NT2/D1 (cell line): Measurements from ENCODE around the gene ANKRD16.
"Not testable (repeated sequence)": the region's sequence is repeated elsewhere in the genome, so short reads cannot be mapped to it uniquely, and the experiment has no call there.

ENCODE experiments used
- DNase-seq: peaks from one replicate; pipeline ENCODE4 v3.0.0-alpha.2; 2011; ENCODE audit warnings: low read depth, low spot score
- H3K27me3 ChIP-seq: 2 replicates; pipeline ENCODE4 v1.6.0; 2011; ENCODE audit warnings: mild to moderate bottlenecking; ENCODE audit not compliant: insufficient read length, insufficient read depth
- H3K36me3 ChIP-seq: 2 replicates; pipeline ENCODE4 v1.6.1; 2011; ENCODE audit warnings: mild to moderate bottlenecking, low read length, mixed read lengths; ENCODE audit not compliant: insufficient read depth, insufficient read length
- H3K4me1 ChIP-seq: 2 replicates; pipeline ENCODE4 v1.5.1; 2011; ENCODE audit not compliant: insufficient read depth, insufficient read length
- H3K4me3 ChIP-seq: 2 replicates; pipeline ENCODE4 v1.5.1; 2011; ENCODE audit warnings: low read depth; ENCODE audit not compliant: insufficient read length
- H3K9ac ChIP-seq: 2 replicates; pipeline ENCODE4 v1.6.0; 2011; ENCODE audit warnings: low read depth; ENCODE audit not compliant: insufficient read length
- H3K9me3 ChIP-seq: 2 replicates; pipeline ENCODE4 v1.5.1; 2011; ENCODE audit warnings: mild to moderate bottlenecking, low read length; ENCODE audit not compliant: insufficient read depth
- SUZ12 ChIP-seq: IDR thresholded peaks from 2 replicates; pipeline ENCODE4 v1.6.1; 2011; ENCODE audit not compliant: insufficient read length, insufficient read depth; ENCODE audit errors: extremely low read depth
- YY1 ChIP-seq: IDR thresholded peaks from 2 replicates; pipeline ENCODE4 v1.6.1; 2011; ENCODE audit not compliant: insufficient read length, insufficient read depth
- ZNF274 ChIP-seq: IDR thresholded peaks from 2 replicates; pipeline ENCODE4 v1.6.1; 2011; ENCODE audit warnings: mild to moderate bottlenecking, low read depth, low read length

ANKRD16 gene

DNA sequence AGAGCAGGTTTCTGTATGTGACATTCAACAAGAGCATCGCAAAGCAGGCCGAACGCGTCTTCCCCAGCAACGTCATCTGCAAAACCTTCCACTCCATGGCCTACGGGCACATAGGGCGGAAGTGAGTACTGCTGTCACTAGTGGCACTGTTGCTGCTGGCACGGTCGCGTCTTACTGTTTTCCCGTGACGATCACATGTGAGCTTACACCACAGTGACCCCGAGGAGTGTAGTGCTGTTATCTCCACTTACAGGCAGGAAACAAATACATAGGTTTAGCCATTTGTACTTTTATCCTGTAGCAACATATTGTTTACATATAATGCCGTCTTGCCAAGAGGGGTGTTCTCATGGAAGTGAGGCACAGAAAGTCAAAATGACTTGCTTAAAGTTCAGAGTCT is 25.8 kb upstream of the ANKRD16 start:
- no peak for TF ChIP-seq YY1
- TF ChIP-seq ZNF274 = no peak
- no peak for TF ChIP-seq SUZ12
- H3K36me3 ChIP-seq = peaks cover 89% of the 10 kb centered on the region
- no peak for DNase-seq
- H3K4me1 ChIP-seq = no peaks in the 10 kb centered on the region
- H3K9ac ChIP-seq = no peak overlapping the region
- no peaks in the 10 kb centered on the region for H3K27me3 ChIP-seq
- H3K9me3 ChIP-seq = no peaks in the 10 kb centered on the region
- no peak overlapping the region for H3K4me3 ChIP-seq

DNA sequence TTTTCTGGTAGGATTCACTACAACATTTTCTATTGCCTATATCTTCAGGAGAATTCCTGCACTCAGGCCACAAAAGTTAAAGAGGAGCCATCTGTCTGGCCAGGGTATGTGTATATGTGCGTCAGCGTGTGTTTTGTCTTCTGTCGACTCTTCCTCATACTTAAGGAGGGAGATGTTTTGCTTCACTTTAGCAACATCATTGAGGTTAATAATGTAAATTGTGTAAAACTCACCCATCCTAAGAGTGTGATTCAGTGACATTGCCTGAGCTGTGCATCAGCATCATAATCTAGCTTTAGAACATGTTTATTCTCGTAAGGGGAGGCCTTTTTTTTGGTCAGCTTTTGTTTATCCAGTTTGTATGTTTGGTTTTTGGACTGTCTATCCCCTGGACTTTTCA is 24.0 kb upstream of the ANKRD16 start:
- TF ChIP-seq SUZ12 (no peak), YY1 (no peak), ZNF274 (no peak)
- no peaks in the 10 kb centered on the region for H3K27me3 ChIP-seq
- no peaks in the 10 kb centered on the region for H3K4me1 ChIP-seq
- H3K36me3 ChIP-seq = peaks cover 94% of the 10 kb centered on the region
- no peak for DNase-seq
- no peak overlapping the region for H3K4me3 ChIP-seq
- H3K9me3 ChIP-seq = no peaks in the 10 kb centered on the region
- H3K9ac ChIP-seq = no peak overlapping the region

DNA sequence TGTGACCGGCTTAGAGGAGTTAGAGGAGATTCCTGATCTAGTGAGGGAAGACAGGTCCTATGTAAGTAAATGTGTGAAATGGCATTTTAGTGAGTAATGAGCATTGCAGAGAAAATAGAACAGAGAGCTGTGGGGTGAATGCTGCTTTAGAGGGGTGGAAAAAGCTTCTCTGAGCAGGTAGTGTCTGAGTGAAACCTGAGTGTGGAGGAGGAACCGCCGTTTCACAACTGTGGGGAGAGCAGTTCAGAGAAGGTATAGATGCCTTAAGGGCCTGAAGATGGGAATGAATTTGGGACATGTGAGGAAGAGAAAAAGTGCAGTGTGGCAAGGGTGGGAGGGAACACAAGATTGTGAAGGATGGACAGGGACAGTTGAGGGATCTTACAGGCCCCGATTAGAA is 22.0 kb upstream of the ANKRD16 start:
- Histone ChIP-seq H3K4me3 (no peak overlapping the region), H3K27me3 (no peaks in the 10 kb centered on the region), H3K36me3 (peaks cover 78% of the 10 kb centered on the region), H3K4me1 (no peaks in the 10 kb centered on the region), H3K9ac (no peak overlapping the region), H3K9me3 (no peaks in the 10 kb centered on the region)
- DNase-seq = no peak
- no peak for TF ChIP-seq SUZ12
- TF ChIP-seq ZNF274 = no peak
- TF ChIP-seq YY1 = no peak

DNA sequence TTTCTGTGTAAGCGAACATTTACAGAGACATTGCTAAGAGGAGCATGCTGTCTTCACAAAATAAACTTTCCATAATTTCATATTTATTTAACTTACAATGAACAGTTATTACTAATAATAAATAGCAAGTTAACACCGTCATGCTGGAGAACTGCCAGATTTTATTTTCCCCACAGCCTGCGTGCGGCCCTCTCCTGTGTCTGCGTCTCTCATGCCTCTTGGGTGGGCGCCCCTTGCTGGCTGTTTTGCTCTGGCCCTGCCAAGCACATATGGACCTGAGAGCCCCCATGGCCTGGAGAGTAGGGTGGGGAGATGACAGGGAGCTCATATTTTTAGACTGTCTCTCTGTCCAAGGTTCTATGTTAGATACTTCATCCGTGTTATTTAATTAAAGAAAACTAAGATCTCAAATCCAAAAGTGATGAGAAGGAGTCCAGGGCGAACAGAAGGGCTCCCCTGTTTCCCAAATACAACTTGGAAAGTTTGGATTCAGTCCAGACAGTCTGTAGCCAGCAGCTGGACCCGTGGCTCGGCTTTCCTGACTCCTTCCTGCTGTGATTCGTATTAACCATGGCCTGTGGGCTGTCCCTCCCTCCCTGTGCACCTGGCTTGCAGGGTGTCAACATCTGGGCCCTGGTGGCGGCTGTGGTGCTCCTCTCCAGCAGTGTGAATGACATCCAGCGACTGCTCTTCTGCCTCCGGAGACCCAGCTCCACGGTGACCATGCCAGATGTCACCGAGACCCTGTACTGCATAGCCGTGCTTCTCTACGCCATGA is 20.8 kb upstream of the ANKRD16 start:
- Histone ChIP-seq H3K4me3 (no peak overlapping the region), H3K36me3 (peaks cover 79% of the 10 kb centered on the region), H3K4me1 (no peaks in the 10 kb centered on the region), H3K9me3 (no peaks in the 10 kb centered on the region), H3K9ac (no peak overlapping the region), H3K27me3 (no peaks in the 10 kb centered on the region)
- no peak for DNase-seq
- TF ChIP-seq ZNF274 = no peak
- TF ChIP-seq SUZ12 = no peak
- no peak for TF ChIP-seq YY1

DNA sequence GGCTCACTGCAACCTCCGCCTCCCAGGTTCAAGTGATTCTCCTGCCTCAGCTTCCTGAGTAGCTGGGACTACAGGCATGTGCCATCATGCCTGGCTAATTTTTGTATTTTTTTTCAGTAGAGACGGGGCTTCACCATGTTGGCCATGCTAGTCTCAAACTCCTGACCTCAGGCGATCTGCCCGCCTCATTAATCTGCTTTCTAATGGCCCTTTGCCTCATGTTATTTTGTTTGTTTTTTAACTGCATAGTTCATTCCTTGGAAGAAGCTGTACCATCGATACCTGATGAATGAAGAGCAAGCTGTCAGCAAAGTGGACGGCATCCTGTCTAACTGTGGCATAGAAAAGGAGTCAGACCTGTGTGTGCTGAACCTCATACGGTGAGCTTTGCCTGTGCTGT is 19.0 kb upstream of the ANKRD16 start:
- peaks cover 67% of the 10 kb centered on the region for H3K36me3 ChIP-seq
- not testable (repeated sequence) for H3K9me3 ChIP-seq, H3K4me3 ChIP-seq, H3K4me1 ChIP-seq, H3K9ac ChIP-seq, H3K27me3 ChIP-seq, DNase-seq

DNA sequence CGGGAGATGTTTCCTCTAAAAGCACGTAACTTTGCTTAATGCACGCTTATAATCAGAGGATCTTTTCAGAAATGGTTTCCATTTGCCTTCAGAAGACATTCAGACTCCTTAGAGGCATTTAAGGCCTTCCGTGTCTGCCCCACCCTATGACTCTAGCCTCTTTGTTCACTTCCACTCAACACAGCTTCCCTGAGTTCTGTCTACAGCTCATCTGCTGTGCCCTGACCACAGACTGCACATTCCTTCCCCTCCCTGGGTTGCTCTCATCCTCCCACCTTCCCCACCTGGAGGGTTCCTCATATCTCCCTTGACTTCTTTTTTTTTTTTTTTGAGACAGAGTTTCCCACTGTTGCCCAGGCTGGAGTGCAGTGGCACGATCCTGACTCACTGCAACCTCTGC is 17.0 kb upstream of the ANKRD16 start:
- H3K36me3 ChIP-seq = peaks cover 52% of the 10 kb centered on the region
- DNase-seq = no peak
- H3K9me3 ChIP-seq = no peaks in the 10 kb centered on the region
- no peaks in the 10 kb centered on the region for H3K4me1 ChIP-seq
- no peaks in the 10 kb centered on the region for H3K27me3 ChIP-seq
- no peak overlapping the region for H3K9ac ChIP-seq
- TF ChIP-seq YY1 (no peak), SUZ12 (no peak), ZNF274 (no peak)
- no peak overlapping the region for H3K4me3 ChIP-seq

DNA sequence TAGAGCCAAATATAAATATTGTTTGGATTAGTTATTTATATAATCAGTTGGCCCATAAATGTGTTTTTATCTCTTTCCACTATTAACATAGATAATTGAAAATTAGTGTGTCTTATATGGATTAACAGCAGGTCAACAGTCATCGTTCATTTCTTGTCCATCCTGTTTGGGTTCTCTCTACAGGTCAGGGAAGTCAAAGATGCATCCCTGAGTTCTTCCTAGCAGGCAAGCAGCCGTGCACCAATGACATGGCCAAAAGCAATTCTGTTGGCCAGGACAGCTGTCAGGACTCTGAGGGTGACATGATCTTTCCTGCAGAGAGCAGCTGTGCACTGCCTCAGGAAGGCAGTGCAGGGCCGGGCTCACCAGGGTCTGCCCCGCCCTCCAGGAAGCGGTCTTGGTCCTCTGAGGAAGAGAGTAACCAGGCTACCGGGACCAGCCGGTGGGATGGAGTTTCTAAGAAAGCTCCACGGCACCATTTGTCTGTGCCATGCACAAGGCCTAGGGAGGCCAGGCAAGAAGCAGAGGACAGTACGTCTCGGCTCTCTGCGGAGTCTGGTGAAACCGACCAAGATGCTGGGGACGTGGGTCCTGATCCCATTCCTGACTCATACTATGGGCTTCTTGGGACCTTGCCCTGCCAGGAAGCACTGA is 16.3 kb upstream of the ANKRD16 start:
- no peak overlapping the region for H3K4me3 ChIP-seq
- TF ChIP-seq SUZ12 (no peak), ZNF274 (no peak), YY1 (no peak)
- DNase-seq = no peak
- no peak overlapping the region for H3K9ac ChIP-seq
- H3K9me3 ChIP-seq = no peaks in the 10 kb centered on the region
- H3K36me3 ChIP-seq = peaks cover 45% of the 10 kb centered on the region
- no peaks in the 10 kb centered on the region for H3K4me1 ChIP-seq
- no peaks in the 10 kb centered on the region for H3K27me3 ChIP-seq

DNA sequence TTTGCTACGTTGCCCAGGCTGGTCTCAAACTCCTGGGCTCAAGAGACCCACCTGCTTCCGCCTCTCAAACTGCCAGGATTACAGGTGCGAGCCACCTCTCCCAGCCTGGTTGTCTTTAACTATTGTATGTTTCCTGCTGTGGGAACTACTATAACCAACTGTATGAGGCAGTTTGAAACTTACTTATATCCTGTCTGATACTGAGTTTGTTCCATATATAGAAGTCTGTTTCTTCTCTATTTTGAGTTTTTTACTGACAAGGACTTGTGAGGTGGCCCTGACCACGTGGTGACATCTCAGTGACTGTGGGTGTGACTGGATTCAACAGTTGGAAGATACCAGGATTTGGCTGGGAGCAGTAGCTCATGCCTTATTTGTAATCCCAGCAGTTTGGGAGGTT is 14.5 kb upstream of the ANKRD16 start:
- no peaks in the 10 kb centered on the region for H3K9me3 ChIP-seq
- TF ChIP-seq ZNF274 (no peak), SUZ12 (no peak), YY1 (no peak)
- peaks cover 35% of the 10 kb centered on the region for H3K36me3 ChIP-seq
- H3K27me3 ChIP-seq = no peaks in the 10 kb centered on the region
- no peaks in the 10 kb centered on the region for H3K4me1 ChIP-seq
- no peak overlapping the region for H3K9ac ChIP-seq
- H3K4me3 ChIP-seq = no peak overlapping the region
- no peak for DNase-seq
